ENCODE data around the gene TIGD6. TPM values are rescaled to one million over a fixed set of nuclear protein-coding genes. Genes with fewer than 3 reads are reported as not detected.
A peak's percentile ranks its signal among the peaks of the same experiment; 100 is the strongest.

Gene TIGD6
- total and polyA plus RNA-seq, 9 of the 15 experiments (the other 6 are each of a cell fraction or from before 2014, with no cell fraction given) = 1.8 to 6.3 (median 3.9) TPM

DNA sequence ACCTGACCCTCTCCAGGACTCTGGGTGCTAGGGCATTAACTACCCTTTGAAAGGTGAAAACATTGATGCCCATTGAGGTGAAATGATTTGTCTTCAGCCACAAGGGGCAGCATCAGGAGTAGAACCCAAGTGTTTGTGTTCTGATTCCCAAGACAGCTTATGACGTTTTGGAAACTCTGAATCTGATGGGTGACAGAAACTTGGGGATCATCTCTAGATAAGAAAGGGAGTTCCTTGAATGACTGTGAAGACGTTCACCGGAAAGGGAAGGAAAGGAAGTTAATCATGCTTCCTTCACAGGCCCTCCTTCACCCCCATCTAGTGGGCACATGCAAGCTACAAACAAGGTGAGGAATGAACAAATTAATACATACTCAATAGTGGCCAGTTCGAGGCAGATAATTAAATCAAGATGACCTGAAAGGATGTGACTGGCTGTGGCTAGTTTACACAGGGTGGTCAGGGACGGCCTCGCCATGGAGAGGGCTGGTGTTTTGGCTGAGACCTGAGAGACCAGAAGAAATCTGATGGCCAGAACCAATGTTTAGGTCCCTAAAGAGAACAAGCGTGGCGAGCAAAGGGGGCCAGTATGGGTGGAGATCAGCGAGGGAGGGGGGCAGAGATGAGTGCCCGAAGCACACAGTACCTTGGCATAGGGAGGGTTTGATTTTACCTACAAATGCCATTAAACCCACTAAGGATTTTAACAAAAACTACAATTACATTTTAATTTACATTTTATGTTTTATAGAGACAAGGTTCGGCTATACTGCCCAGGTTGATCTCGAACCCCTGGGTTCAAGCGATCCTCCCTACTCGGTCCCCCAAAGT, 40.8 kb downstream of the TIGD6 start (continued):
- TF ChIP-seq PTRF (tag; IDR thresholded peaks at IDR 0.05) (no peak), HDGF (IDR thresholded peaks at IDR 0.05) (no peak), ZNF274 (IDR thresholded peaks at IDR 0.05; ENCODE audit: borderline replicate concordance, low read depth, low read length) (no peak), NR2C2 (CRISPR knock-in tag; IDR thresholded peaks at IDR 0.05) (no peak), NR2C2 (tag; IDR thresholded peaks at IDR 0.05) (peak; percentile 68), FOXK2 (conservative IDR thresholded peaks at IDR 0.05 in 1 of 2, IDR thresholded peaks at IDR 0.05 in 1 of 2; ENCODE audit: low read depth in 2 of 2) (peak in 1 of 2 experiments; percentile 40; a peak in 1 of 4 replicates), SMARCA4 (IDR thresholded peaks at IDR 0.05) (peak; percentile 78; the same call in 1 of the 2 replicates), GATAD2A (IDR thresholded peaks at IDR 0.05) (no peak), ZNF561 (CRISPR knock-in tag; conservative IDR thresholded peaks at IDR 0.05) (no peak), NR2C1 (IDR thresholded peaks at IDR 0.05) (no peak), NR2C1 (tag; IDR thresholded peaks at IDR 0.05) (0 out of 2 replicates have a peak, but pooled peaks have one; percentile 15), CSDE1 (IDR thresholded peaks at IDR 0.05) (no peak)
- TF ChIP-seq, protein P1, sequence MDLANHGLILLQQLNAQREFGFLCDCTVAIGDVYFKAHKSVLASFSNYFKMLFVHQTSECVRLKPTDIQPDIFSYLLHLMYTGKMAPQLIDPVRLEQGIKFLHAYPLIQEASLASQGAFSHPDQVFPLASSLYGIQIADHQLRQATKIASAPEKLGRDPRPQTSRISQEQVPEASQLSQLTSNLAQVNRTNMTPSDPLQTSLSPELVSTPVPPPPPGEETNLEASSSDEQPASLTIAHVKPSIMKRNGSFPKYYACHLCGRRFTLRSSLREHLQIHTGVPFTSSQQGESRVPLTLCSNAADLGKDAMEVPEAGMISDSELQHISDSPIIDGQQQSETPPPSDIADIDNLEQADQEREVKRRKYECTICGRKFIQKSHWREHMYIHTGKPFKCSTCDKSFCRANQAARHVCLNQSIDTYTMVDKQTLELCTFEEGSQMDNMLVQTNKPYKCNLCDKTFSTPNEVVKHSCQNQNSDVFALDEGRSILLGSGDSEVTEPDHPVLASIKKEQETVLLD (IDR thresholded peaks at IDR 0.05) = no peak
- TF ChIP-seq, protein P2, sequence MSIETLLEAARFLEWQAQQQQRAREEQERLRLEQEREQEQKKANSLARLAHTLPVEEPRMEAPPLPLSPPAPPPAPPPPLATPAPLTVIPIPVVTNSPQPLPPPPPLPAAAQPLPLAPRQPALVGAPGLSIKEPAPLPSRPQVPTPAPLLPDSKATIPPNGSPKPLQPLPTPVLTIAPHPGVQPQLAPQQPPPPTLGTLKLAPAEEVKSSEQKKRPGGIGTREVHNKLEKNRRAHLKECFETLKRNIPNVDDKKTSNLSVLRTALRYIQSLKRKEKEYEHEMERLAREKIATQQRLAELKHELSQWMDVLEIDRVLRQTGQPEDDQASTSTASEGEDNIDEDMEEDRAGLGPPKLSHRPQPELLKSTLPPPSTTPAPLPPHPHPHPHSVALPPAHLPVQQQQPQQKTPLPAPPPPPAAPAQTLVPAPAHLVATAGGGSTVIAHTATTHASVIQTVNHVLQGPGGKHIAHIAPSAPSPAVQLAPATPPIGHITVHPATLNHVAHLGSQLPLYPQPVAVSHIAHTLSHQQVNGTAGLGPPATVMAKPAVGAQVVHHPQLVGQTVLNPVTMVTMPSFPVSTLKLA (conservative IDR thresholded peaks at IDR 0.05) = peak in 1 of 2 experiments; percentile 47; a peak in 2 of 4 replicates
- TF ChIP-seq, protein P3, sequence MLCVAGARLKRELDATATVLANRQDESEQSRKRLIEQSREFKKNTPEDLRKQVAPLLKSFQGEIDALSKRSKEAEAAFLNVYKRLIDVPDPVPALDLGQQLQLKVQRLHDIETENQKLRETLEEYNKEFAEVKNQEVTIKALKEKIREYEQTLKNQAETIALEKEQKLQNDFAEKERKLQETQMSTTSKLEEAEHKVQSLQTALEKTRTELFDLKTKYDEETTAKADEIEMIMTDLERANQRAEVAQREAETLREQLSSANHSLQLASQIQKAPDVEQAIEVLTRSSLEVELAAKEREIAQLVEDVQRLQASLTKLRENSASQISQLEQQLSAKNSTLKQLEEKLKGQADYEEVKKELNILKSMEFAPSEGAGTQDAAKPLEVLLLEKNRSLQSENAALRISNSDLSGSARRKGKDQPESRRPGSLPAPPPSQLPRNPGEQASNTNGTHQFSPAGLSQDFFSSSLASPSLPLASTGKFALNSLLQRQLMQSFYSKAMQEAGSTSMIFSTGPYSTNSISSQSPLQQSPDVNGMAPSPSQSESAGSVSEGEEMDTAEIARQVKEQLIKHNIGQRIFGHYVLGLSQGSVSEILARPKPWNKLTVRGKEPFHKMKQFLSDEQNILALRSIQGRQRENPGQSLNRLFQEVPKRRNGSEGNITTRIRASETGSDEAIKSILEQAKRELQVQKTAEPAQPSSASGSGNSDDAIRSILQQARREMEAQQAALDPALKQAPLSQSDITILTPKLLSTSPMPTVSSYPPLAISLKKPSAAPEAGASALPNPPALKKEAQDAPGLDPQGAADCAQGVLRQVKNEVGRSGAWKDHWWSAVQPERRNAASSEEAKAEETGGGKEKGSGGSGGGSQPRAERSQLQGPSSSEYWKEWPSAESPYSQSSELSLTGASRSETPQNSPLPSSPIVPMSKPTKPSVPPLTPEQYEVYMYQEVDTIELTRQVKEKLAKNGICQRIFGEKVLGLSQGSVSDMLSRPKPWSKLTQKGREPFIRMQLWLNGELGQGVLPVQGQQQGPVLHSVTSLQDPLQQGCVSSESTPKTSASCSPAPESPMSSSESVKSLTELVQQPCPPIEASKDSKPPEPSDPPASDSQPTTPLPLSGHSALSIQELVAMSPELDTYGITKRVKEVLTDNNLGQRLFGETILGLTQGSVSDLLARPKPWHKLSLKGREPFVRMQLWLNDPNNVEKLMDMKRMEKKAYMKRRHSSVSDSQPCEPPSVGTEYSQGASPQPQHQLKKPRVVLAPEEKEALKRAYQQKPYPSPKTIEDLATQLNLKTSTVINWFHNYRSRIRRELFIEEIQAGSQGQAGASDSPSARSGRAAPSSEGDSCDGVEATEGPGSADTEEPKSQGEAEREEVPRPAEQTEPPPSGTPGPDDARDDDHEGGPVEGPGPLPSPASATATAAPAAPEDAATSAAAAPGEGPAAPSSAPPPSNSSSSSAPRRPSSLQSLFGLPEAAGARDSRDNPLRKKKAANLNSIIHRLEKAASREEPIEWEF (CRISPR knock-in tag; IDR thresholded peaks at IDR 0.05) = no peak
- TF ChIP-seq, protein P4, sequence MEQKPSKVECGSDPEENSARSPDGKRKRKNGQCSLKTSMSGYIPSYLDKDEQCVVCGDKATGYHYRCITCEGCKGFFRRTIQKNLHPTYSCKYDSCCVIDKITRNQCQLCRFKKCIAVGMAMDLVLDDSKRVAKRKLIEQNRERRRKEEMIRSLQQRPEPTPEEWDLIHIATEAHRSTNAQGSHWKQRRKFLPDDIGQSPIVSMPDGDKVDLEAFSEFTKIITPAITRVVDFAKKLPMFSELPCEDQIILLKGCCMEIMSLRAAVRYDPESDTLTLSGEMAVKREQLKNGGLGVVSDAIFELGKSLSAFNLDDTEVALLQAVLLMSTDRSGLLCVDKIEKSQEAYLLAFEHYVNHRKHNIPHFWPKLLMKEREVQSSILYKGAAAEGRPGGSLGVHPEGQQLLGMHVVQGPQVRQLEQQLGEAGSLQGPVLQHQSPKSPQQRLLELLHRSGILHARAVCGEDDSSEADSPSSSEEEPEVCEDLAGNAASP (IDR thresholded peaks at IDR 0.05) = no peak
